ENCODE data around the gene CLTRN. TPM values are rescaled to one million over a fixed set of nuclear protein-coding genes. Genes with fewer than 3 reads are reported as not detected.
"Not testable (repeated sequence)": the region's sequence is repeated elsewhere in the genome, so short reads cannot be mapped to it uniquely, and the experiment has no call there.

CLTRN gene
- polyA plus RNA-seq (ENCODE audit: insufficient read length in 10 of 10): under 1 TPM; 0.15 to 0.74 (median 0.49) TPM
- long read RNA-seq, donor 1: 0 reads
- long read RNA-seq, donor 2: 0 reads
- long read RNA-seq, donor 3: 0 reads
- long read RNA-seq, donor 4: 0 reads
- long read RNA-seq, donor 5, partial matches to known transcripts: 0 of 1 reads
- long read RNA-seq, donor 5, other reads (novel, unspliced or antisense): 0 of 1 reads
- long read RNA-seq, donor 6: 0 reads
- long read RNA-seq, donor 7: 0 reads
- long read RNA-seq, donor 8: 0 reads
- long read RNA-seq, donor 9: 0 reads

GRCh38 chrX:15664487-15665444 lies at the start of gene CLTRN:
TSS of gene CLTRN (minus strand) at chrX:15664805. CDS start at chrX:15664775, 30 bp downstream.
- DNase-seq: no peak

GRCh38 chrX:15704273-15704672 lies 39.7 kb upstream of the CLTRN start:
- DNase-seq: not testable (repeated sequence)

- not testable (repeated sequence) for DNase-seq
Measured at GRCh38 chrX:15703809-15704208, 39.2 kb upstream of the CLTRN start.

GRCh38 chrX:15702488-15703371 lies 38.1 kb upstream of the CLTRN start:
- DNase-seq: no peak

- DNase-seq: no peak
Measured at GRCh38 chrX:15696516-15696915, 31.9 kb upstream of the CLTRN start.

GRCh38 chrX:15694941-15695451 lies 30.4 kb upstream of the CLTRN start:
- no peak for DNase-seq

- DNase-seq: peak; percentile 19 to 51 (median 45)
Measured at GRCh38 chrX:15686818-15687685, 22.4 kb upstream of the CLTRN start.

- DNase-seq: no peak
Measured at GRCh38 chrX:15683193-15683592, 18.6 kb upstream of the CLTRN start.

GRCh38 chrX:15681433-15681832 lies 16.8 kb upstream of the CLTRN start:
- no peak for DNase-seq

- DNase-seq: peak in 1 of 3 donors; percentile 1
Measured at GRCh38 chrX:15680401-15680800, 15.8 kb upstream of the CLTRN start.

GRCh38 chrX:15679246-15679645 lies 14.6 kb upstream of the CLTRN start:
- DNase-seq: no peak

GRCh38 chrX:15678339-15678738 lies 13.7 kb upstream of the CLTRN start:
- no peak for DNase-seq

GRCh38 chrX:15676886-15677285 lies 12.3 kb upstream of the CLTRN start:
- DNase-seq: no peak

- peak in 1 of 3 donors; percentile 97 for DNase-seq
Measured at GRCh38 chrX:15675490-15675921, 10.9 kb upstream of the CLTRN start.

- peak; percentile 90 to 98 (median 97) for DNase-seq
Measured at GRCh38 chrX:15674841-15675489, 10.4 kb upstream of the CLTRN start.

- no peak for DNase-seq
Measured at GRCh38 chrX:15674514-15674840, 9.9 kb upstream of the CLTRN start.

- DNase-seq: no peak
Measured at GRCh38 chrX:15673970-15674369, 9.4 kb upstream of the CLTRN start.

GRCh38 chrX:15672881-15673280 lies 8.3 kb upstream of the CLTRN start:
- DNase-seq: no peak

- DNase-seq: no peak
Measured at GRCh38 chrX:15663439-15663838, 1.2 kb downstream of the CLTRN start.

- not testable (repeated sequence) for DNase-seq
Measured at GRCh38 chrX:15654804-15655203, 9.8 kb downstream of the CLTRN start.
